Fibroblast of skin of left quadriceps (primary cell): ENCODE data around the gene BBLN.

Experiments used
- DNase-seq, 2 experiments: peaks; one replicate each; pipeline ENCODE4 v3.0.0-alpha.2; 2013; ENCODE audit warnings: low read depth in 2 of 2

The BBLN gene

DNA sequence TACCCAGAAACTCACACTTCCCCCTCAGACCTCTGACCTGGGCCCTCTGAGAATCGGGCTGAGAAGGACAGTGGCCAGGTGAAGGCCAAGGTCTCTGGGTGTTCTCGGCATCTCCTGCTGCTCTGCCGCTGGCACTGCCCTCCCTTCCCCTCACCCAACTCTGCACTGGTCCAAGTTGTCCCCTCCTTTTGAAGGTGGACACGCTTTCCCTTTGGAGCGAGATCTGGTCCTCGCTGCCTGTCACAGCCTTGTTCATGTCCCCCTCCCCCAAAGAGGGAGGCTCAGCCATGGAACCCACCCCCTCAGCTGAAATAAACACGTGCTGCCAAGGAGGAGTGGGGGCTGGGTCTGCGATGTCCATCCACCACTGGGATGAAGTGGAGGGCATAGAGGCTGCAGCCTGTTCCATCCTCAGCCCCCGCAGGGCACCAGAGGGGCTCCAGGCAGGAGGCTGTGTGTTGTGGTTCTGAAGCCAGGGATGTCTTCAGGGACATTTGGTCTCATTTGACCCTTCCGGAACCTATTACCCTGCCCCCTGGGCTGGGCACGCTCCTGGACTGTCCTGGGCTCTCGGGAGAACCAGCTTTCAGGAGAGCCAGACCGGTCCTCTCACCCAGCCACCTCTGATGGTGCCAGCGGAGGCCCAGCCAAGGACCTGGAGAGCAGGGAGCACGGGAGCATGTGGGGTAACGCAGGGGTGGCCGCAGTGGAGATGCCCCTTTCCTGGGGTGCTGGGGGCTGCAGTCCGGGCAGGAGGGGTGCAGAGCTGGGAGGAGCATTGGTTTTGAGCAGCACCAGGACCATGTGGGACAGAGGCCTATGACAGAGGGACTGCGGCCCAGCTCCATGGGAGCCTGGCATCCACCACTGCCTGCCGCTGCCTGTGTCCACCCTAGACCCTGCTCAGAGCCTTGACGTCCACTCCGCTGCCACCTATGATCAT, 15.6 kb upstream of the BBLN start:
- no peak for DNase-seq

DNA sequence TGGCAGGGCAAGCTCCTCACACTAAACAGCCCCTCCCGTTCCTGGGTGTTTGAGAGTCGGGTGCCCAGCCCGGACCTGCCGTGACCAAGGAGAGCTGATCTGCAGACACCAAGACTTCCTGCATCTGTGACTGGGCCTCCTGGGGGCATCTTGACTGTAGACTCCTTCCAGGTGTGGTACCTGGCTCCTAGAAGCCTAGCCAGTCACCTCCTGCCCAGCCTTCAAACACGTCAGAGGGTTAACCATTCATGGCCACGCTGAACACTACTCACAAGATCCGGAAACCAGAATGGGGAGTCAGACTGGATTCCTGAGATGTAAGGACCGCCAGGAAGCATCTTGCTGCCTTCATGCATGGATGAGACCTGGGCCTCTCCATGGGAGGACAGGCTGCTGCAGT, 14.5 kb upstream of the BBLN start:
- DNase-seq: no peak

DNA sequence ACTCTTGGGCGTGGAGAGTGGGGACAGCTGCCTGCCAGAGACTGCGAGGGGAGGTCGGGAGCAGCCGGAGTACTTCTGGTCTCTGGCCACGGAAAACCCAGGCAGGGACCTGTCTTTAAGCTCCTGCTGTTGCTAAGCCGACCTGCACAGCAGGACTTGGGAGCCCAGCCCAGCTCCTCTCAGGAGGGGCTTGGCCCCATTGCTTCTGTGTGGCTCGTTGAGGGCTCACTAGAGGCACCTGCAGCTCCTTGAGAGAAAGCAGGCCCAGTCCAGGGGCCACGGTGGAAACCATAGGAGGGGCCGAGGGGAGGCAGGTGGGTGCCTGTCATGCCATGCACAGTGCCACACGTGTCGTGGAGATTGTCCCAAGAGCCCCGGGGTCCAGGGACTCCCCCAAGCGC, 14.1 kb upstream of the BBLN start:
- DNase-seq: no peak

DNA sequence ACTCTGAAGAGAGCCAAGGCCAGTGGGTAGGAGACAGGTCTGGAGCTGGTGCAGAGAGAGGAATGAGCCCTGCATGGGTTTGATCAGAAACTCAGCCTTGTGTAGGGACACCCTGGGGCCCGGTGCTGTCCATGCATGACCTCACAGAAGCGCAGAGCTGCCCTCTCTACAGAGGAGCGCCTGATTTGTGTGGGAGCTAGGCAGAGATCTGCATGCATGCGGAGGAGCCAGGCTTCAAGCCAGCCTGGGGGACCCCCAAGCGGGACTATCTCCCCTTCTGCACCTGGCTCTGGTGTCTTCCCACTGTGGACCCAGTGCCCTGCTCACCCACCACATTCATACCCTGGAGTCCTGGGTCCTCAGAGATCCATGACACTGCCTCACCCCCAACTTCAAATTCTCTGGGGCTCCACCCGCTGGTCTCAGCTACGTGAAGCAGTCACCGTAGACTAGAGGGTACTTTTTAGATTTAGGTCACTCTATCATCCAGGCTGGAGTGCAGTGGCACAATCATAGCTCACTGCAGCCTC, 13.4 kb upstream of the BBLN start:
- DNase-seq: no peak

DNA sequence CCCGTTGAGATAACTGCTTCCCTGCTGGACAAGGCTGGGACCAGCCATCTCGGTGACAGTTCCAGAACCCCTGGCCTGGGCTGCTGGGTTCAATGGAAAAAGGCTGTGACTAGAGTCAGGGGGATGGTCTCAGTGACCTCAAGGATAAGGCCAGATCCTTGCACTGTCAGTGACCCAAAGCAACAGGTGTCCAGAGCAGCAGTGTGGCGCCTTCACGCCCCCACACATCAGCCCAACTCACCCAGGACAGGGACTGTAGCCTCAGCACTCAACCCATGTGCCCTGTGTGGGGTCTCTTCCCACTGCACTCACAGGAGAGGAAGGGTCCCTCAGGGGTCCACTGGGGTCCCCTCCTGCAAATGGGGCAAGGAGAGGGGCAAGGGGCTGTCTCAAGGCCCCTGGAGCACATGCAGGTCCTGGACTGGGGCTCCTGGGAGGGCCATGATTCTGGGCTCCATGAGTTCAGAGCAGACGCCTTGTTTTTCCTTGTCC, 11.5 kb upstream of the BBLN start:
- no peak for DNase-seq

GRCh38 chr9:128149001-128149701, 10.9 kb upstream of the BBLN start, which contains the start of gene LCN2:
TSS of gene LCN2 (plus strand) at chr9:128149453. CDS start at chr9:128149526, 73 bp downstream.
- DNase-seq: no peak

GRCh38 chr9:128149951-128150593, 10.0 kb upstream of the BBLN start:
- no peak for DNase-seq

GRCh38 chr9:128150594-128151308, 9.3 kb upstream of the BBLN start:
- no peak for DNase-seq

DNA sequence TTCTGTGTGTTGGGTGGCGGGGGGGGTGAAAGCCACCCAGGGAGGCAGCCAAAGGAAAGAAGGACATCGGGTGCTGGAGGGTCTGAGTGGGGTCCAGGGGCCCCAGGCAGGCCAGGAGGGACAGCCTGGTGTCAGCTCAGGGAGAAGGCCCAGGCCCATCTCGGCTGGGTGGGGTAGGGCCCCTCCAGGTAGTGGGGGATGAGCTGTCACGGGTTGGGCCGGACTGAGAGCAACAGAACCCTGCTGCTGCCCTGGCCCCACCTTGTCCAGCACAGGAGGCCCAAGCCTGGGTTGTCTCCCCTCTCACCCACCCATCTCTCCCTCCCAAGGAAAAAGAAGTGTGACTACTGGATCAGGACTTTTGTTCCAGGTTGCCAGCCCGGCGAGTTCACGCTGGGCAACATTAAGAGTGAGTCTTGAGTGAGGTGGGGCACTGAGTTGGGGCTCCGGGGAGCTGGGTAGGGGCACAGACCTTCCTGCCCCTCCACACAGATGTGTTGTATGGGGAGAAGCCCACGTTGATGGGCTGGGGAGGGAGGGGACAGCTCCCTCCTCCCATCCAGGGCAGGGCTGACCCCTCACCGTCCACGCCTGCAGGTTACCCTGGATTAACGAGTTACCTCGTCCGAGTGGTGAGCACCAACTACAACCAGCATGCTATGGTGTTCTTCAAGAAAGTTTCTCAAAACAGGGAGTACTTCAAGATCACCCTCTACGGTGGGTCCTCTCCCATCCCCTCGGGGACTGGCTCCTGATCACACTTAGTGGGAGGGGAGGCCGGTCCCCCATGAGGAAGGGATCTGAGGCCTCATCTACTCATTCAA, 8.5 kb upstream of the BBLN start:
- no peak for DNase-seq

GRCh38 chr9:128152133-128153059, 7.7 kb upstream of the BBLN start:
- DNase-seq: no peak

- DNase-seq: no peak
Measured at GRCh38 chr9:128153060-128153946, 6.8 kb upstream of the BBLN start.

- DNase-seq: no peak
Measured at GRCh38 chr9:128153947-128154695, 5.9 kb upstream of the BBLN start.

GRCh38 chr9:128155736-128156500, 4.1 kb upstream of the BBLN start:
- no peak for DNase-seq

DNA sequence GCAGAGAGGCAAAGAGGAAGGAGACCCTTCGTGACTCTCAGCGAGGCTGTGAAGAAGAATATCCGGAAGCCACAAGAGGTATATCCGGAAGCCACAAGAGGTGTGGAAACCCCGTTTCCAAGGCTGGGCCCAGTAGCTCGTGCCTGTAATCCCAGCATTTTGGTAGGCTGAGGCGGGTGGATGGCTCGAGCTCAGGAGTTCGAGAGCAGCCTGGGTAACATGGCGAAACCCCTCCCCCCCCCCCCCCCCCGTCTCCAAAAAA, 612 bp upstream of the BBLN start:
- DNase-seq: no peak

- DNase-seq: no peak
Measured at GRCh38 chr9:128160603-128160987, 530 bp downstream of the BBLN start.

DNA sequence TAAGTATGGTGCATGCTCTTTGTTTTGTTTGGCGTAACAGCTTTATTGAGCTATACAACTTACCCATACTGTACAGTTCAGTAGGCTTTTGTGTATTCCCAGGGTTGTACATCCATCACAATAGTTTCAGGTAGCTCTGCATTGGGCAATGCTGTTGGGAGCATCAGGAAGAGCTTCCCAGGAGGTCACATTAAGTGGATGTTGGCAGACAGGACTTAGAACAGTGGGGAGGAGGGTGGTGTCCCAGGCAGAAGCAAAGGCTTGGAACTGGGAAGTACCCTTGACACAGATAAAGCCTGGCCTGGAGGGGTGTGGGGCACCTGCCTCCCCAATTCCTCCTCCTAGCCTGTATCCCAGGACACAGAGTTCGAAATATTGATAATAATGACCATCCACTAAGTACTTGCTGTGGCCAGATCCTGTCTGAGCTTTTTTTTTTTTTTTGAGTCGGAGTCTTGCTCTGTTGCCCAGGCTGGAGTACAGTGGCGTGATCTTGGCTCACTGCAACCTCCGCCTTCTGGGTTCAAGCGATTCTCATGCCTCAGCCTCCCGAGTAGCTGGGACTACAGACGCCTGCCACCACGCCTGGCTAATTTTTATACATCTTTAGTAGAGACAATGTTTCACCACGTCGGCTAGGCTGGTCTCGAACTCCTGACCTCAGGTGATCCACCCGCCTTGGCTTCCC, 1.3 kb downstream of the BBLN start:
- no peak for DNase-seq
